GM12864 (cell line): ENCODE measurements around the gene FAM13A.
"Not testable (repeated sequence)": the region's sequence is repeated elsewhere in the genome, so short reads cannot be mapped to it uniquely, and the experiment has no call there.

ENCODE experiments used
- DNase-seq: peaks from one replicate; pipeline ENCODE4 v3.0.0-alpha.2; 2011; ENCODE audit warnings: low read depth
- H3K4me3 ChIP-seq: 2 replicates; pipeline ENCODE4 v1.5.1; 2011; ENCODE audit warnings: mild to moderate bottlenecking, low read depth, low read length, control low read depth
- CTCF ChIP-seq: IDR thresholded peaks from 2 replicates; pipeline ENCODE4 v1.5.1; 2011; ENCODE audit warnings: low read depth, mild to moderate bottlenecking, moderate library complexity, low read length, control low read depth, inconsistent platforms; ENCODE audit errors: missing control alignments

FAM13A gene

GRCh38 chr4:88908521-88908920 lies 148.5 kb downstream of the FAM13A start:
- no peak for DNase-seq
- no peak for TF ChIP-seq CTCF
- H3K4me3 ChIP-seq, result no peak overlapping the region

GRCh38 chr4:88908003-88908402 lies 149.0 kb downstream of the FAM13A start:
- TF ChIP-seq CTCF, result no peak
- H3K4me3 ChIP-seq, result no peak overlapping the region
- no peak for DNase-seq

GRCh38 chr4:88907478-88907877 lies 149.5 kb downstream of the FAM13A start:
- H3K4me3 ChIP-seq, result no peak overlapping the region
- no peak for TF ChIP-seq CTCF
- DNase-seq, result no peak

- not testable (repeated sequence) for DNase-seq, H3K4me3 ChIP-seq
Measured at GRCh38 chr4:88904240-88904639, 152.7 kb downstream of the FAM13A start.

- no peak for DNase-seq
- no peak for TF ChIP-seq CTCF
- no peak overlapping the region for H3K4me3 ChIP-seq
Measured at GRCh38 chr4:88900432-88900831, 156.6 kb downstream of the FAM13A start.

GRCh38 chr4:88897752-88898151 lies 159.2 kb downstream of the FAM13A start:
- TF ChIP-seq CTCF, result no peak
- H3K4me3 ChIP-seq, result no peak overlapping the region
- no peak for DNase-seq

GRCh38 chr4:88897180-88897579 lies 159.8 kb downstream of the FAM13A start:
- TF ChIP-seq CTCF, result no peak
- no peak overlapping the region for H3K4me3 ChIP-seq
- no peak for DNase-seq

- TF ChIP-seq CTCF, result no peak
- no peak overlapping the region for H3K4me3 ChIP-seq
- no peak for DNase-seq
Measured at GRCh38 chr4:88893961-88894360, 163.0 kb downstream of the FAM13A start.
